ENCODE results near the gene ZMYND10. TPM values are rescaled to one million over a fixed set of nuclear protein-coding genes. Genes with fewer than 3 reads are reported as not detected.

ZMYND10 gene
- total RNA-seq, 1 donor from 2014 or later, result 13.4 TPM

GRCh38 chr3:50358911-50359759 is 13.6 kb upstream of the ZMYND10 start, which contains the start of gene TMEM115:
Gene TMEM115 (minus strand): TSS chr3:50359521. CDS start chr3:50359063, 458 bp downstream.
- Mint-ChIP-seq H3K27ac (peak within 1 kb of the TSS; percentile 95), H3K36me3 (no peaks in the 10 kb centered on the region), H3K4me3 (peak within 1 kb of the TSS; percentile 98), H3K4me1 (ENCODE audit: unreplicated experiment) (peaks cover 26% of the 10 kb centered on the region), H3K27me3 (no peaks in the 10 kb centered on the region), H3K9me3 (no peaks in the 10 kb centered on the region)
- peak; percentile 93 for DNase-seq (ENCODE audit: extremely low spot score, unreplicated experiment)
- TF ChIP-seq, protein P1, sequence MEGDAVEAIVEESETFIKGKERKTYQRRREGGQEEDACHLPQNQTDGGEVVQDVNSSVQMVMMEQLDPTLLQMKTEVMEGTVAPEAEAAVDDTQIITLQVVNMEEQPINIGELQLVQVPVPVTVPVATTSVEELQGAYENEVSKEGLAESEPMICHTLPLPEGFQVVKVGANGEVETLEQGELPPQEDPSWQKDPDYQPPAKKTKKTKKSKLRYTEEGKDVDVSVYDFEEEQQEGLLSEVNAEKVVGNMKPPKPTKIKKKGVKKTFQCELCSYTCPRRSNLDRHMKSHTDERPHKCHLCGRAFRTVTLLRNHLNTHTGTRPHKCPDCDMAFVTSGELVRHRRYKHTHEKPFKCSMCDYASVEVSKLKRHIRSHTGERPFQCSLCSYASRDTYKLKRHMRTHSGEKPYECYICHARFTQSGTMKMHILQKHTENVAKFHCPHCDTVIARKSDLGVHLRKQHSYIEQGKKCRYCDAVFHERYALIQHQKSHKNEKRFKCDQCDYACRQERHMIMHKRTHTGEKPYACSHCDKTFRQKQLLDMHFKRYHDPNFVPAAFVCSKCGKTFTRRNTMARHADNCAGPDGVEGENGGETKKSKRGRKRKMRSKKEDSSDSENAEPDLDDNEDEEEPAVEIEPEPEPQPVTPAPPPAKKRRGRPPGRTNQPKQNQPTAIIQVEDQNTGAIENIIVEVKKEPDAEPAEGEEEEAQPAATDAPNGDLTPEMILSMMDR (conservative IDR thresholded peaks at IDR 0.05), result no peak

DNA sequence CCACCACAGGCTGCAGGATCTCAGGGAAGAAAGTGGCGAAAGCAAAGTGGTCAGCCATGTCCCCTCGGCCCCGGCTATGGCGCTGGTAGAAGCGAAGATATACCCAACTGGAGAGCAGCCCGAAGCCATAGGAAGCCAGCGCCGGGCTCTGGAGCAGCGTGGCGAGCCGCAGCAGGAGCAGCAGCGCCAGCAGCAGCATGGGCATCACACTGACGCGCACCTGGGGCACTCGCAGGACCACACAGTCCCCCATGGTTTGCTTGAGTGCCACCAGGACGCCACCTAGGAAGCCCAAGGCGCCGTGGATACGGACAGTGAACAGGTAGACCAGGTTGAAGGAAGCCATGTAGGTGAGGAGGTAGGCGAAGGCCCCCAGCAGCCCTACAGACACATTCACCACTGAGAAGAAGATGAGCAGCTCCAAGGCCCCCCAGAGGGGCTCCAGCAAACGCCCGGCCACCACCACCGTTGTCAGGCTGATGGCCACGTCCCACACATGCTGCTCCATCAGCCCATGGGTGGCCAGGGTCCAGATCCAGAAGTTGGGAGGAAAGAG is 12.9 kb upstream of the ZMYND10 start:
- Mint-ChIP-seq H3K9me3 (no peaks in the 10 kb centered on the region), H3K36me3 (no peaks in the 10 kb centered on the region), H3K4me3 (peak overlapping the region; percentile 98), H3K27me3 (no peaks in the 10 kb centered on the region), H3K27ac (peak overlapping the region; percentile 85), H3K4me1 (ENCODE audit: unreplicated experiment) (peaks cover 26% of the 10 kb centered on the region)
- no peak for DNase-seq (ENCODE audit: extremely low spot score, unreplicated experiment)
- TF ChIP-seq, protein P1 (conservative IDR thresholded peaks at IDR 0.05), result no peak

DNA sequence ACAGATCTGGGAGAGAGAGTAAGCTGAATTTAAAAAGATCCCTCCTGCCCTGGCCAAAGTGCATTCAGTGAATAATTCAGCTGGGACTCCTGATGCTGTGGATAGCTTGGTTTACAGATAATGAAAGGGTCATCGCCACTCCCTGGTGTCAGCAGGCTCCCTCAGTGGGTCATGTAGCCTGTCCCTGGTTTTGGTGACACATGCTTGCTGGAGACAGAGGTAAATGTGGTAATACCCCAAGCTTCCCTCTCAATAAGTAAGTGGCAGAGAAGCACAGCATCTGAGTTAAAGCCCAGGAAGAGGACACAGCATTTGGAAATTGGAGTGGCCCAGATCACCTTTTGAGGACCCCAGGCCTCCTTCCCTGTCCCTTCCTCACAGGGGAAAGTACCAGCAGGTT is 11.9 kb upstream of the ZMYND10 start:
- Mint-ChIP-seq H3K27ac (no peak overlapping the region), H3K4me1 (ENCODE audit: unreplicated experiment) (peaks cover 30% of the 10 kb centered on the region), H3K9me3 (no peaks in the 10 kb centered on the region), H3K36me3 (no peaks in the 10 kb centered on the region), H3K4me3 (peak overlapping the region; percentile 98), H3K27me3 (no peaks in the 10 kb centered on the region)
- TF ChIP-seq, protein P1 (conservative IDR thresholded peaks at IDR 0.05), result no peak
- no peak for DNase-seq (ENCODE audit: extremely low spot score, unreplicated experiment)

- peak overlapping the region; percentile 98 for H3K4me3 Mint-ChIP-seq
- H3K27me3 Mint-ChIP-seq, result no peaks in the 10 kb centered on the region
- DNase-seq (ENCODE audit: extremely low spot score, unreplicated experiment), result no peak
- H3K36me3 Mint-ChIP-seq, result no peaks in the 10 kb centered on the region
- H3K27ac Mint-ChIP-seq, result no peak overlapping the region
- no peaks in the 10 kb centered on the region for H3K9me3 Mint-ChIP-seq
- TF ChIP-seq, protein P1 (conservative IDR thresholded peaks at IDR 0.05), result no peak
- H3K4me1 Mint-ChIP-seq (ENCODE audit: unreplicated experiment), result peaks cover 30% of the 10 kb centered on the region
Measured at GRCh38 chr3:50356553-50356952, 11.0 kb upstream of the ZMYND10 start.

DNA sequence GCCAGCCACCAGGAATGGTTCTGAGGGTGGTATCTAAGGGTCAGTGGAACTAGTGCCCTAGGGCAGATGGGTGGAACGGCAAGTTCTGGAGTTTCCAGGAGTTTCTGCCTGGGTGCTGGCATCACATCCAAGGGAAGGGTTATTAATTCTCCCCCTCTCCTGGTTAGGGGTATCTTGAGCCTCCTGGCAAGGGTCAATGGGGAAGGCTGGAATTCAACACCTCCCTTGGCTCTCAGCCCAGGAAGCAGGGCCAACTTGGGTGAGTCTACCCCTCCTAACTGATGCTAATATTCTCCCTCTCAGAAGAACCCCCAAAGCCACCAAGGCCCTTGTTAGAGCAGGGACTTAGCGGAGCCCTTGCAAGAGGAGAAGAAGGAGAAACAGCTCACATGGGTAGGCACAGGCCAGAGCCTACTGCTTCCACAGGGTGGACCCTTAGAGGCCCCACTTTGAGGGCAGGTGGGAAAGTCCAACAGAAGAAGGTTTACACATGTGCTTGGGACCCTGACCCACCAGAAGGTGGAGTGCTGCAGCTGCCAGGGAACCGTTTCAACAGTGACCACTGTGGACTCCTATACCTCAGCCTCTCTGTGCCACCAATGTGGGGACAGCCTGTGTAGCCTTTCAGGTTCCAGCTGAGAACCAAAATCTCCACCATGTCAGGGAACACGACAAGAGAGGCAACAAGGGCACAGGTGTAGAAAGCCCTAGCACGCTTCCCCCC is 10.5 kb upstream of the ZMYND10 start:
- H3K9me3 Mint-ChIP-seq, result no peaks in the 10 kb centered on the region
- H3K4me1 Mint-ChIP-seq (ENCODE audit: unreplicated experiment), result peaks cover 36% of the 10 kb centered on the region
- H3K36me3 Mint-ChIP-seq, result no peaks in the 10 kb centered on the region
- H3K27me3 Mint-ChIP-seq, result no peaks in the 10 kb centered on the region
- H3K27ac Mint-ChIP-seq, result no peak overlapping the region
- TF ChIP-seq, protein P1 (conservative IDR thresholded peaks at IDR 0.05), result no peak
- no peak for DNase-seq (ENCODE audit: extremely low spot score, unreplicated experiment)
- H3K4me3 Mint-ChIP-seq, result peak overlapping the region; percentile 98

Data from type B pancreatic cell (in vitro differentiated cells).